ENCODE measurements around the gene CEACAM5.

CEACAM5 gene

GRCh38 chr19:41700381-41701195 is 7.8 kb upstream of the CEACAM5 start:
- ChIA-PET CTCF (interaction anchor here (0.8 to 1.8 kb wide), 3 partner anchors 8 to 59 kb away, joined by 4 to 8 read pairs (median 4); no protein-coding TSS in a partner anchor), POLR2A (no interaction called here)
- TF ChIP-seq TARDBP (IDR thresholded peaks at IDR 0.05): no peak
- no peak for TF ChIP-seq ELF4 (IDR thresholded peaks at IDR 0.05)
- TF ChIP-seq SUZ12 (IDR thresholded peaks at IDR 0.05): no peak
- no peak for TF ChIP-seq FOXK2 (IDR thresholded peaks at IDR 0.05)
- no peak for TF ChIP-seq LEF1 (IDR thresholded peaks at IDR 0.05; ENCODE audit: borderline replicate concordance)
- no peak for TF ChIP-seq HDGF (IDR thresholded peaks at IDR 0.05; ENCODE audit: borderline replicate concordance)
- TF ChIP-seq L3MBTL2 (conservative IDR thresholded peaks at IDR 0.05): no peak
- TF ChIP-seq BHLHE40 (IDR thresholded peaks at IDR 0.05; ENCODE audit: borderline replicate concordance): no peak
- TF ChIP-seq ARNT (IDR thresholded peaks at IDR 0.05): no peak
- TF ChIP-seq ZNF384 (IDR thresholded peaks at IDR 0.05): no peak
- no peak for DNase-seq (ENCODE audit: extremely low spot score)

GRCh38 chr19:41701401-41702075 is 6.9 kb upstream of the CEACAM5 start:
- ChIA-PET POLR2A (no interaction called here), CTCF (interaction anchor here (0.6 to 1.8 kb wide), 5 partner anchors 9 to 60 kb away, joined by 3 to 8 read pairs (median 4); no protein-coding TSS in a partner anchor)
- TF ChIP-seq SUZ12 (IDR thresholded peaks at IDR 0.05) (no peak), FOXM1 (IDR thresholded peaks at IDR 0.05; ENCODE audit: borderline replicate concordance) (no peak), SP1 (IDR thresholded peaks at IDR 0.05) (no peak), L3MBTL2 (conservative IDR thresholded peaks at IDR 0.05) (no peak), PKNOX1 (IDR thresholded peaks at IDR 0.05) (no peak), NFRKB (IDR thresholded peaks at IDR 0.05) (no peak), LEF1 (IDR thresholded peaks at IDR 0.05; ENCODE audit: borderline replicate concordance) (no peak), FOXA1 (IDR thresholded peaks at IDR 0.05) (no peak), ARNT (IDR thresholded peaks at IDR 0.05) (no peak), TARDBP (IDR thresholded peaks at IDR 0.05) (no peak), FOXK2 (IDR thresholded peaks at IDR 0.05) (no peak), ELF4 (IDR thresholded peaks at IDR 0.05) (no peak), CTBP1 (IDR thresholded peaks at IDR 0.05; ENCODE audit: borderline replicate concordance) (no peak), ZNF384 (IDR thresholded peaks at IDR 0.05) (no peak), BHLHE40 (IDR thresholded peaks at IDR 0.05; ENCODE audit: borderline replicate concordance) (no peak), HDGF (IDR thresholded peaks at IDR 0.05; ENCODE audit: borderline replicate concordance) (no peak)
- DNase-seq (ENCODE audit: extremely low spot score): peak; percentile 37

- DNase-seq (ENCODE audit: extremely low spot score): no peak
- ChIA-PET CTCF (interaction anchor here (0.8 to 1.8 kb wide), 3 partner anchors 10 to 60 kb away, joined by 3 to 8 read pairs (median 4); no protein-coding TSS in a partner anchor), POLR2A (no interaction called here)
Observed at GRCh38 chr19:41702171-41702651, 6.2 kb upstream of the CEACAM5 start.

GRCh38 chr19:41703602-41704293 is 4.7 kb upstream of the CEACAM5 start:
- ChIA-PET POLR2A (no interaction called here), CTCF (no interaction called here)
- no peak for TF ChIP-seq L3MBTL2 (conservative IDR thresholded peaks at IDR 0.05)
- TF ChIP-seq HDGF (IDR thresholded peaks at IDR 0.05; ENCODE audit: borderline replicate concordance): no peak
- TF ChIP-seq SP1 (IDR thresholded peaks at IDR 0.05): no peak
- no peak for TF ChIP-seq CTBP1 (IDR thresholded peaks at IDR 0.05; ENCODE audit: borderline replicate concordance)
- no peak for TF ChIP-seq LEF1 (IDR thresholded peaks at IDR 0.05; ENCODE audit: borderline replicate concordance)
- no peak for TF ChIP-seq ZNF384 (IDR thresholded peaks at IDR 0.05)
- TF ChIP-seq BHLHE40 (IDR thresholded peaks at IDR 0.05; ENCODE audit: borderline replicate concordance): no peak
- no peak for TF ChIP-seq PKNOX1 (IDR thresholded peaks at IDR 0.05)
- no peak for TF ChIP-seq FOXA1 (IDR thresholded peaks at IDR 0.05)
- TF ChIP-seq TARDBP (IDR thresholded peaks at IDR 0.05): no peak
- TF ChIP-seq SUZ12 (IDR thresholded peaks at IDR 0.05): no peak
- DNase-seq (ENCODE audit: extremely low spot score): no peak

More at GRCh38 chr19:41702171-41702651, 6.2 kb upstream of the CEACAM5 start:
- TF ChIP-seq LEF1 (IDR thresholded peaks at IDR 0.05; ENCODE audit: borderline replicate concordance) (no peak), SUZ12 (IDR thresholded peaks at IDR 0.05) (no peak), ARNT (IDR thresholded peaks at IDR 0.05) (no peak), CTBP1 (IDR thresholded peaks at IDR 0.05; ENCODE audit: borderline replicate concordance) (no peak), FOXK2 (IDR thresholded peaks at IDR 0.05) (no peak)

GRCh38 chr19:41705393-41706174 is 2.8 kb upstream of the CEACAM5 start:
- DNase-seq (ENCODE audit: extremely low spot score): peak; percentile 23
- TF ChIP-seq PKNOX1 (IDR thresholded peaks at IDR 0.05): no peak
- ChIA-PET POLR2A (no interaction called here), CTCF (no interaction called here)

Measured in HEK293T (cell line).